HG02943 (cell line): ENCODE data around the gene CYP2W1.

Source experiments
- ATAC-seq: cut with Tn5 transposase; IDR thresholded peaks from one replicate; pipeline ENCODE4 v1.9.1; 2021; ENCODE audit warnings: mild to moderate bottlenecking, low read depth, moderate library complexity; ENCODE audit not compliant: unreplicated experiment

The CYP2W1 gene

GRCh38 chr7:978416-979091 is 4.4 kb upstream of the CYP2W1 start:
- no peak for ATAC-seq

GRCh38 chr7:979151-979550 is 3.8 kb upstream of the CYP2W1 start:
- no peak for ATAC-seq

GRCh38 chr7:979886-980571 is 3.0 kb upstream of the CYP2W1 start:
- ATAC-seq, result no peak

GRCh38 chr7:981793-982510 is 1.0 kb upstream of the CYP2W1 start:
- no peak for ATAC-seq

- no peak for ATAC-seq
These were observed 424 bp upstream of the CYP2W1 start for GRCh38 chr7:982511-983003.

- no peak for ATAC-seq
These were observed 663 bp downstream of the CYP2W1 start for GRCh38 chr7:983616-984071.

- ATAC-seq, result no peak
These were observed 1.6 kb downstream of the CYP2W1 start for GRCh38 chr7:984361-985126.

- no peak for ATAC-seq
These were observed 2.1 kb downstream of the CYP2W1 start for GRCh38 chr7:985127-985416.

GRCh38 chr7:985915-986741 is 3.1 kb downstream of the CYP2W1 start:
- ATAC-seq, result no peak

- no peak for ATAC-seq
These were observed 4.1 kb downstream of the CYP2W1 start for GRCh38 chr7:986766-987751.

- no peak for ATAC-seq
These were observed 4.9 kb downstream of the CYP2W1 start for GRCh38 chr7:987909-988308.

- no peak for ATAC-seq
These were observed 5.5 kb downstream of the CYP2W1 start for GRCh38 chr7:988426-988911.

GRCh38 chr7:988963-989529 is 6.1 kb downstream of the CYP2W1 start:
- ATAC-seq, result no peak

GRCh38 chr7:990352-990932 is 7.5 kb downstream of the CYP2W1 start:
- no peak for ATAC-seq

- ATAC-seq, result no peak
These were observed 8.2 kb downstream of the CYP2W1 start for GRCh38 chr7:990933-991728.

GRCh38 chr7:991729-992656 is 9.0 kb downstream of the CYP2W1 start:
- no peak for ATAC-seq
